ENCODE data around the gene GRHL1. TPM values are rescaled to one million over a fixed set of nuclear protein-coding genes. Genes with fewer than 3 reads are reported as not detected.
"Not testable (repeated sequence)": the region's sequence is repeated elsewhere in the genome, so short reads cannot be mapped to it uniquely, and the experiment has no call there.

The GRHL1 gene
- total RNA-seq, 1 donor, result 0.54 TPM

- no peak for DNase-seq (ENCODE audit: low read depth in 2 of 3, low spot score in 2 of 3)
Measured at GRCh38 chr2:10007921-10008808, 56.7 kb downstream of the GRHL1 start.

GRCh38 chr2:10008809-10009176, 57.3 kb downstream of the GRHL1 start:
- no peak for DNase-seq (ENCODE audit: low read depth in 2 of 3, low spot score in 2 of 3)

GRCh38 chr2:10009271-10009810, 57.8 kb downstream of the GRHL1 start:
- no peak for DNase-seq (ENCODE audit: low read depth in 2 of 3, low spot score in 2 of 3)

GRCh38 chr2:10009811-10010781, 58.6 kb downstream of the GRHL1 start:
- DNase-seq (ENCODE audit: low read depth in 2 of 3, low spot score in 2 of 3), result no peak

- not testable (repeated sequence) for DNase-seq (ENCODE audit: low read depth in 2 of 3, low spot score in 2 of 3)
Measured at GRCh38 chr2:10010861-10011605, 59.5 kb downstream of the GRHL1 start.

- not testable (repeated sequence) for DNase-seq (ENCODE audit: low read depth in 2 of 3, low spot score in 2 of 3)
Measured at GRCh38 chr2:10011606-10012325, 60.3 kb downstream of the GRHL1 start.

- DNase-seq (ENCODE audit: low read depth in 2 of 3, low spot score in 2 of 3), result not testable (repeated sequence)
Measured at GRCh38 chr2:10012366-10012962, 61.0 kb downstream of the GRHL1 start.

- DNase-seq (ENCODE audit: low read depth in 2 of 3, low spot score in 2 of 3), result no peak
Measured at GRCh38 chr2:10012963-10013461, 61.5 kb downstream of the GRHL1 start.

GRCh38 chr2:10013651-10014417, 62.3 kb downstream of the GRHL1 start:
- DNase-seq (ENCODE audit: low read depth in 2 of 3, low spot score in 2 of 3), result not testable (repeated sequence)

- no peak for DNase-seq (ENCODE audit: low read depth in 2 of 3, low spot score in 2 of 3)
Measured at GRCh38 chr2:10014418-10015190, 63.1 kb downstream of the GRHL1 start.

- not testable (repeated sequence) for DNase-seq (ENCODE audit: low read depth in 2 of 3, low spot score in 2 of 3)
Measured at GRCh38 chr2:10015376-10015989, 64.0 kb downstream of the GRHL1 start.

GRCh38 chr2:10016001-10016801, 64.7 kb downstream of the GRHL1 start:
- DNase-seq (ENCODE audit: low read depth in 2 of 3, low spot score in 2 of 3), result no peak

GRCh38 chr2:10016802-10017258, 65.3 kb downstream of the GRHL1 start:
- no peak for DNase-seq (ENCODE audit: low read depth in 2 of 3, low spot score in 2 of 3)

- no peak for DNase-seq (ENCODE audit: low read depth in 2 of 3, low spot score in 2 of 3)
Measured at GRCh38 chr2:10017313-10017941, 65.9 kb downstream of the GRHL1 start.

GRCh38 chr2:10019174-10019573, 67.7 kb downstream of the GRHL1 start:
- DNase-seq (ENCODE audit: low read depth in 2 of 3, low spot score in 2 of 3), result no peak

Measured in hematopoietic multipotent progenitor cell (in vitro differentiated cells).